ENCODE data around the gene RNF220. TPM values are rescaled to one million over a fixed set of nuclear protein-coding genes. Genes with fewer than 3 reads are reported as not detected.

RNF220 gene
- total RNA-seq, 1 experiment from 2014 or later: 68.7 TPM

GRCh38 chr1:44361478-44361877 lies 43.6 kb upstream of the RNF220 start:
- intact Hi-C loops (cut with micrococcal nuclease; ENCODE audit: unreplicated experiment): loop anchor here (5.0 kb wide), 1 partner anchor 144 kb away; no protein-coding TSS in a partner anchor
- CTCF ChIA-PET: no interaction called here
- H3K9me3 Mint-ChIP-seq (ENCODE audit: low read depth, unreplicated experiment): no peaks in the 10 kb centered on the region
- H3K4me1 Mint-ChIP-seq (ENCODE audit: low read depth, unreplicated experiment): peaks cover 18% of the 10 kb centered on the region
- peaks cover 26% of the 10 kb centered on the region for H3K27me3 Mint-ChIP-seq (ENCODE audit: unreplicated experiment)
- no TSS peak for BruUV-seq (replicated peaks)
- no peak overlapping the region for H3K4me3 Mint-ChIP-seq (ENCODE audit: low read depth, unreplicated experiment)
- no peaks in the 10 kb centered on the region for H3K36me3 Mint-ChIP-seq (ENCODE audit: insufficient read depth, unreplicated experiment)
- TF ChIP-seq CTCF (IDR thresholded peaks at IDR 0.05; ENCODE audit: unreplicated experiment): no peak
- no peak overlapping the region for H3K27ac Mint-ChIP-seq (ENCODE audit: unreplicated experiment)
- peak; percentile 13 for DNase-seq

GRCh38 chr1:44366371-44366975 lies 38.6 kb upstream of the RNF220 start:
- DNase-seq: no peak
- H3K27ac Mint-ChIP-seq (ENCODE audit: unreplicated experiment): no peak overlapping the region
- BruUV-seq (replicated peaks): no TSS peak
- H3K36me3 Mint-ChIP-seq (ENCODE audit: insufficient read depth, unreplicated experiment): no peaks in the 10 kb centered on the region
- TF ChIP-seq CTCF (IDR thresholded peaks at IDR 0.05; ENCODE audit: unreplicated experiment): no peak
- CTCF ChIA-PET: interaction anchor here (0.5 kb wide), 1 partner anchor 350 kb away, joined by 8 read pairs; no protein-coding TSS in a partner anchor
- no peak overlapping the region for H3K4me3 Mint-ChIP-seq (ENCODE audit: low read depth, unreplicated experiment)
- H3K4me1 Mint-ChIP-seq (ENCODE audit: low read depth, unreplicated experiment): peaks cover 3% of the 10 kb centered on the region
- H3K27me3 Mint-ChIP-seq (ENCODE audit: unreplicated experiment): peaks cover 53% of the 10 kb centered on the region
- intact Hi-C loops (cut with micrococcal nuclease; ENCODE audit: unreplicated experiment): no loop called here
- H3K9me3 Mint-ChIP-seq (ENCODE audit: low read depth, unreplicated experiment): no peaks in the 10 kb centered on the region

- no peak for TF ChIP-seq CTCF (IDR thresholded peaks at IDR 0.05; ENCODE audit: unreplicated experiment)
- no peaks in the 10 kb centered on the region for H3K36me3 Mint-ChIP-seq (ENCODE audit: insufficient read depth, unreplicated experiment)
- no peak overlapping the region for H3K4me3 Mint-ChIP-seq (ENCODE audit: low read depth, unreplicated experiment)
- peaks cover 47% of the 10 kb centered on the region for H3K27me3 Mint-ChIP-seq (ENCODE audit: unreplicated experiment)
- H3K27ac Mint-ChIP-seq (ENCODE audit: unreplicated experiment): no peak overlapping the region
- intact Hi-C loops (cut with micrococcal nuclease; ENCODE audit: unreplicated experiment): no loop called here
- no peaks in the 10 kb centered on the region for H3K4me1 Mint-ChIP-seq (ENCODE audit: low read depth, unreplicated experiment)
- no peak for DNase-seq
- BruUV-seq (replicated peaks): no TSS peak
- H3K9me3 Mint-ChIP-seq (ENCODE audit: low read depth, unreplicated experiment): no peaks in the 10 kb centered on the region
- CTCF ChIA-PET: no interaction called here
Measured at GRCh38 chr1:44367944-44368343, 37.1 kb upstream of the RNF220 start.

- Mint-ChIP-seq H3K36me3 (ENCODE audit: insufficient read depth, unreplicated experiment) (no peaks in the 10 kb centered on the region), H3K4me3 (ENCODE audit: low read depth, unreplicated experiment) (no peak overlapping the region), H3K4me1 (ENCODE audit: low read depth, unreplicated experiment) (no peaks in the 10 kb centered on the region), H3K27ac (ENCODE audit: unreplicated experiment) (no peak overlapping the region), H3K27me3 (ENCODE audit: unreplicated experiment) (peaks cover 40% of the 10 kb centered on the region), H3K9me3 (ENCODE audit: low read depth, unreplicated experiment) (no peaks in the 10 kb centered on the region)
- BruUV-seq (replicated peaks): no TSS peak
- CTCF ChIA-PET: no interaction called here
- TF ChIP-seq CTCF (IDR thresholded peaks at IDR 0.05; ENCODE audit: unreplicated experiment): no peak
- no peak for DNase-seq
- intact Hi-C loops (cut with micrococcal nuclease; ENCODE audit: unreplicated experiment): no loop called here
Measured at GRCh38 chr1:44368471-44369151, 36.4 kb upstream of the RNF220 start.
